PC-9 (cell line): ENCODE results near the gene MYO10.

ENCODE experiments used
- CTCF ChIP-seq: fragments of 200-600 bp; sonication (generic); conservative IDR thresholded peaks from 2 replicates; pipeline ENCODE4 v1.6.1; 2017; ENCODE audit warnings: mixed run types, antibody characterized with exemption, mild to moderate bottlenecking, moderate library complexity
- EZH2 ChIP-seq: fragments of 200-600 bp; sonication (generic); IDR thresholded peaks from 2 replicates; pipeline ENCODE4 v1.8.0; 2017; ENCODE audit warnings: antibody characterized with exemption, low read depth

GRCh38 chr5:16774806-16775205 lies 161.3 kb downstream of the MYO10 start:
- TF ChIP-seq CTCF (no peak), EZH2 (no peak)
